Endothelial cell of umbilical vein (primary cell): ENCODE data around the gene RPS21. TPM values are rescaled to one million over a fixed set of nuclear protein-coding genes. Genes with fewer than 3 reads are reported as not detected.

Experiments
- BruUV-seq: library from RNA; stranded (reverse); fragments of 400-500 nt; replicated peaks from 2 replicates; lab custom pipeline; 2021; lab: Mats Ljungman, UMichigan
- CTCF ChIA-PET: fragments of 300-600, 350-600 bp; sonication (Branson Sonifier 250); formaldehyde crosslinking; loops from one replicate; lab custom pipeline; 2021; ENCODE audit warnings: antibody characterized with exemption, inconsistent platforms; lab: Charles Lee
- POLR2A ChIA-PET: fragments of 300-600, 350-600 bp; sonication (Branson Sonifier 250); formaldehyde crosslinking; loops from one replicate; lab custom pipeline; 2021; ENCODE audit warnings: antibody characterized with exemption, inconsistent platforms; lab: Charles Lee
- DNase-seq: peaks from one replicate; pipeline ENCODE4 v3.0.0-alpha.2; 2011; ENCODE audit warnings: low read depth, low spot score
- FAIRE-seq: peaks from 2 replicates; lab custom pipeline; 2011; peaks lifted over from hg19 to GRCh38; lab: Jason Lieb, UNC
- H2AFZ ChIP-seq: 2 replicates; pipeline ENCODE4 v1.6.0; 2012; ENCODE audit warnings: low read depth, low read length, control low read depth, inconsistent platforms
- H3K27ac ChIP-seq: 2 replicates; pipeline ENCODE4 v1.5.1; 2011; ENCODE audit warnings: low read depth, mild to moderate bottlenecking, control low read depth, low read length, moderate library complexity; ENCODE audit not compliant: insufficient read depth
- H3K27me3 ChIP-seq, 2 experiments: 2 replicates each; pipeline versions ENCODE4 v1.6.0 to v1.6.1; 2011; ENCODE audit warnings: low read length in 2 of 2, mixed read lengths in 1 of 2; ENCODE audit not compliant: control insufficient read depth in 2 of 2, insufficient read depth in 2 of 2
- H3K36me3 ChIP-seq, 2 experiments: 2 replicates in 1 of 2; 3 replicates in 1 of 2; pipeline ENCODE4 v1.5.1; 2011; ENCODE audit warnings: low read length in 2 of 2, mild to moderate bottlenecking in 1 of 2, moderate library complexity in 1 of 2; ENCODE audit not compliant: control insufficient read depth in 2 of 2, insufficient read depth in 2 of 2; ENCODE audit errors: extremely low read depth in 1 of 2
- H3K4me1 ChIP-seq: 3 replicates; pipeline ENCODE4 v1.5.1; 2011; ENCODE audit warnings: mild to moderate bottlenecking, low read length; ENCODE audit not compliant: control insufficient read depth, insufficient read depth; ENCODE audit errors: extremely low read depth
- H3K4me2 ChIP-seq: 2 replicates; pipeline ENCODE4 v1.6.1; 2011; ENCODE audit warnings: low read length, control low read depth, mixed read lengths; ENCODE audit not compliant: insufficient read depth
- H3K4me3 ChIP-seq, 3 experiments: fragments of 200-600 bp in 1 of 3; sonication (generic), shearing (Covaris generic) in 1 of 3; replicated peaks in 1 of 3; 2 replicates each; pipeline ENCODE4 v1.5.1; 2011 to 2016; ENCODE audit warnings: control low read depth in 3 of 3, low read length in 3 of 3, mild to moderate bottlenecking in 2 of 3, inconsistent platforms in 1 of 3, low read depth in 1 of 3, moderate library complexity in 1 of 3; ENCODE audit not compliant: insufficient read depth in 1 of 3
- H3K79me2 ChIP-seq: 2 replicates; pipeline ENCODE4 v1.6.0; 2012; ENCODE audit warnings: low read length, inconsistent platforms; ENCODE audit not compliant: control insufficient read depth, insufficient read depth
- H3K9ac ChIP-seq: replicated peaks from 2 replicates; pipeline ENCODE3; 2011; ENCODE audit warnings: low read length, control low read depth; ENCODE audit not compliant: insufficient read depth; ENCODE audit errors: extremely low read depth
- H3K9me1 ChIP-seq: replicated peaks from 3 replicates; pipeline ENCODE4 v1.6.0; 2011; ENCODE audit warnings: mild to moderate bottlenecking, low read length; ENCODE audit not compliant: control insufficient read depth, insufficient read depth; ENCODE audit errors: extremely low read depth
- H3K9me3 ChIP-seq: replicated peaks from 2 replicates; pipeline ENCODE4 v1.5.1; 2012; ENCODE audit warnings: low read length, inconsistent platforms; ENCODE audit not compliant: control insufficient read depth, insufficient read depth
- H4K20me1 ChIP-seq: replicated peaks from 2 replicates; pipeline ENCODE3; 2011; ENCODE audit warnings: mild to moderate bottlenecking, low read length; ENCODE audit not compliant: control insufficient read depth, insufficient read depth; ENCODE audit errors: extremely low read depth
- CTCF ChIP-seq, 2 donors: IDR thresholded peaks; 1 replicate in 1 of 2; 2 replicates in 1 of 2; pipeline ENCODE4 v1.5.1; 2011; ENCODE audit warnings: low read length in 2 of 2, mild to moderate bottlenecking in 2 of 2, moderate library complexity in 2 of 2, control low read depth in 1 of 2, inconsistent platforms in 1 of 2, low read depth in 1 of 2; ENCODE audit not compliant: insufficient read depth in 1 of 2; ENCODE audit errors: extremely low read depth in 1 of 2
- EZH2 ChIP-seq: IDR thresholded peaks from 2 replicates; pipeline ENCODE4 v1.6.1; 2012; ENCODE audit warnings: borderline replicate concordance, low read depth, mild to moderate bottlenecking, moderate library complexity, low read length, inconsistent platforms; ENCODE audit not compliant: severe bottlenecking
- FOS ChIP-seq: IDR thresholded peaks from 2 replicates; pipeline ENCODE4 v1.6.1; 2011; ENCODE audit warnings: mild to moderate bottlenecking, low read length, moderate library complexity, borderline replicate concordance; ENCODE audit not compliant: insufficient read depth
- GATA2 ChIP-seq: IDR thresholded peaks from 2 replicates; pipeline ENCODE4 v1.7.0; 2011; ENCODE audit warnings: low read depth, mild to moderate bottlenecking, moderate library complexity, mixed read lengths, low read length; ENCODE audit not compliant: insufficient read length, insufficient read depth
- JUN ChIP-seq: IDR thresholded peaks from 2 replicates; pipeline ENCODE4 v1.6.1; 2011; ENCODE audit warnings: borderline replicate concordance, low read depth; ENCODE audit not compliant: insufficient read length, insufficient read depth
- MAX ChIP-seq: IDR thresholded peaks from 2 replicates; pipeline ENCODE4 v1.6.1; 2011; ENCODE audit not compliant: insufficient read depth, insufficient read length
- MYC ChIP-seq: IDR thresholded peaks from one replicate; pipeline ENCODE4 v1.6.1; 2011; ENCODE audit warnings: mild to moderate bottlenecking, low read depth, low read length
- POLR2A ChIP-seq: IDR thresholded peaks from 2 replicates; pipeline ENCODE4 v1.6.1; 2012; ENCODE audit warnings: low read depth, mild to moderate bottlenecking, control low read depth, low read length
- POLR2AphosphoS5 ChIP-seq: IDR thresholded peaks from 2 replicates; pipeline ENCODE4 v1.6.1; 2012; ENCODE audit warnings: low read depth, mild to moderate bottlenecking, control low read depth, low read length, moderate library complexity; ENCODE audit not compliant: insufficient read depth
- dilution Hi-C: fragments of 300-500 bp; cut with MboI; formaldehyde crosslinking; loops from one replicate; pipeline ENCODE4 v1.15.0; 2019; ENCODE audit warnings: low sequenced_read_pairs; ENCODE audit not compliant: extremely low pct_ligation_motif_present
- intact Hi-C: fragments of 100-400 bp; cut with micrococcal nuclease; formaldehyde crosslinking; loops from one replicate; pipeline ENCODE4 v1.10.0; 2022
- polyA plus RNA-seq, 4 experiments: library from polyadenylated mRNA; depleted of rRNA in 3 of 4; stranded (reverse) in 3 of 4; unstranded in 1 of 4; fragments of >200 nt; gene quantifications; 2 replicates each; pipeline versions ENCODE4 v1.2.1 to v1.2.3, GENCODE V29; 2011 to 2012; ENCODE audit warnings: missing spikeins in 1 of 4
- total RNA-seq: library from RNA; stranded (reverse); gene quantifications from 2 replicates; pipeline ENCODE4 v1.2.3, GENCODE V29; 2021

RPS21 gene
- total and polyA plus RNA-seq, 2 donors (not counting 3 experiments of a cell fraction or from before 2014, with no cell fraction given), result 1,644 to 7,710 TPM

- H3K9ac ChIP-seq, result no peak overlapping the region
- no peaks in the 10 kb centered on the region for H3K4me1 ChIP-seq
- no peak overlapping the region for H3K4me3 ChIP-seq
- dilution Hi-C loops, result no loop called here
- ChIA-PET CTCF (interaction anchor here (0.5 to 9.9 kb wide), 19 partner anchors 8 to 364 kb away, joined by 3 to 179 read pairs (median 6); partner anchors contain the start of genes ADRM1, LAMA5 and RPS21), POLR2A (no interaction called here)
- no peaks in the 10 kb centered on the region for H3K79me2 ChIP-seq
- H4K20me1 ChIP-seq, result no peaks in the 10 kb centered on the region
- FAIRE-seq (no peak), DNase-seq (no peak)
- no peaks in the 10 kb centered on the region for H3K36me3 ChIP-seq
- TF ChIP-seq CTCF (IDR thresholded peaks at IDR 0.05; ENCODE audit: extremely low read depth in 1 of 2, insufficient read depth in 1 of 2, low read depth in 1 of 2, low read length in 2 of 2) (no peak), GATA2 (no peak), POLR2AphosphoS5 (no peak), JUN (no peak), MAX (no peak), EZH2 (no peak), FOS (no peak), MYC (no peak), POLR2A (no peak)
- H3K9me3 ChIP-seq, result no peaks in the 10 kb centered on the region
- no peak overlapping the region for H2AFZ ChIP-seq
- intact Hi-C loops, result no loop called here
- no peak overlapping the region for H3K27ac ChIP-seq
- no TSS peak for BruUV-seq
- H3K27me3 ChIP-seq, result no peaks in the 10 kb centered on the region
- no peak overlapping the region for H3K4me2 ChIP-seq
- no peaks in the 10 kb centered on the region for H3K9me1 ChIP-seq
Observed at GRCh38 chr20:62374331-62375152, 12.4 kb upstream of the RPS21 start.
